K562 (cell line): ENCODE measurements around the gene STT3A. TPM values are rescaled to one million over a fixed set of nuclear protein-coding genes. Genes with fewer than 3 reads are reported as not detected.

Experiments used
- ATAC-seq: fragments of 200-7000 bp; cut with Tn5 transposase; 3 replicates; pipeline ENCODE4 v1.9.1; 2020; ENCODE audit warnings: moderate library complexity
- BruUV-seq: library from RNA; stranded (reverse); fragments of 400-500 nt; replicated peaks from 2 replicates; lab custom pipeline; 2021; lab: Mats Ljungman, UMichigan
- CTCF ChIA-PET: fragments of 300-600 bp; formaldehyde crosslinking; extraction: SDS; loops from one replicate; lab custom pipeline; 2021; ENCODE audit warnings: low intra/inter-chr PET ratio; lab: Yijun Ruan, JAX
- POLR2A ChIA-PET: fragments of 300-600, 350-650 bp; sonication (Branson Sonifier 250); formaldehyde crosslinking; extraction: SDS; loops from one replicate; lab custom pipeline; 2021; ENCODE audit warnings: antibody characterized with exemption, inconsistent platforms; lab: Yijun Ruan, JAX
- DNase-seq, 4 experiments: peaks; one replicate each; pipeline versions ENCODE4 v3.0.0 to v3.0.0-alpha.2; 2011 to 2018; ENCODE audit warnings: low spot score in 3 of 4, mixed read lengths in 3 of 4; ENCODE audit errors: extremely low read depth in 1 of 4
- FAIRE-seq: peaks from 2 replicates; lab custom pipeline; 2011; peaks lifted over from hg19 to GRCh38; lab: Jason Lieb, UNC
- H2AFZ ChIP-seq: 2 replicates; pipeline ENCODE4 v1.6.0; 2011; ENCODE audit warnings: low read depth, low read length, control low read depth, inconsistent platforms
- H3K27ac ChIP-seq: fragments of 200-600 bp; 3 replicates; pipeline ENCODE4 v1.8.0; 2011; ENCODE audit warnings: low read depth, mild to moderate bottlenecking, control low read depth, inconsistent platforms, low read length, moderate library complexity, mixed read lengths; ENCODE audit errors: extremely low read depth
- H3K27me3 ChIP-seq, 2 experiments: fragments of 300-600 bp in 1 of 2; 2 replicates in 1 of 2; 3 replicates in 1 of 2; pipeline versions ENCODE4 v1.6.0 to v1.8.0; 2011; ENCODE audit warnings: inconsistent platforms in 2 of 2, low read length in 2 of 2, mild to moderate bottlenecking in 1 of 2, mixed read lengths in 1 of 2, moderate library complexity in 1 of 2; ENCODE audit not compliant: control insufficient read depth in 2 of 2, insufficient read depth in 2 of 2
- H3K36me3 ChIP-seq: fragments of 300-600 bp; 3 replicates; pipeline ENCODE4 v1.8.0; 2011; ENCODE audit warnings: mild to moderate bottlenecking, low read length, inconsistent platforms; ENCODE audit not compliant: control insufficient read depth, insufficient read depth
- H3K4me1 ChIP-seq, 2 experiments: fragments of 200-600 bp in 1 of 2; replicated peaks in 1 of 2; 2 replicates in 1 of 2; 3 replicates in 1 of 2; pipeline versions ENCODE4 v1.5.1 to v1.8.0; 2011; ENCODE audit warnings: inconsistent platforms in 2 of 2, low read length in 2 of 2, mild to moderate bottlenecking in 1 of 2, mixed read lengths in 1 of 2, moderate library complexity in 1 of 2; ENCODE audit not compliant: control insufficient read depth in 2 of 2, insufficient read depth in 2 of 2
- H3K4me2 ChIP-seq: 2 replicates; pipeline ENCODE4 v1.6.1; 2011; ENCODE audit warnings: low read length, control low read depth, inconsistent platforms, mixed read lengths; ENCODE audit not compliant: insufficient read depth
- H3K4me3 ChIP-seq: fragments of 200-600 bp; sonication (generic), shearing (Covaris generic); 2 replicates; pipeline ENCODE4 v1.5.1; 2016; ENCODE audit warnings: control low read depth, inconsistent platforms
- H3K79me2 ChIP-seq: fragments of 200-600 bp; 3 replicates; pipeline ENCODE4 v1.8.0; 2011; ENCODE audit warnings: low read length, inconsistent platforms; ENCODE audit not compliant: control insufficient read depth, insufficient read depth
- H3K9ac ChIP-seq, 2 experiments: 2 replicates each; pipeline versions ENCODE4 v1.6.0 to v1.6.1; 2011; ENCODE audit warnings: low read depth in 2 of 2, low read length in 2 of 2, control low read depth in 1 of 2, inconsistent platforms in 1 of 2, mild to moderate bottlenecking in 1 of 2, mixed read lengths in 1 of 2; ENCODE audit not compliant: insufficient read depth in 1 of 2
- H3K9me1 ChIP-seq: one replicate; pipeline ENCODE4 v1.6.0; 2011; ENCODE audit warnings: inconsistent platforms, mild to moderate bottlenecking, low read length, moderate library complexity; ENCODE audit not compliant: control insufficient read depth, insufficient read depth
- H3K9me3 ChIP-seq: replicated peaks from 2 replicates; pipeline ENCODE4 v1.5.1; 2011; ENCODE audit warnings: low read depth, low read length, inconsistent platforms; ENCODE audit not compliant: control insufficient read depth, insufficient read depth
- H4K20me1 ChIP-seq: replicated peaks from 2 replicates; pipeline ENCODE4 v1.6.1; 2011; ENCODE audit warnings: low read length, inconsistent platforms, mixed read lengths; ENCODE audit not compliant: control insufficient read depth, insufficient read depth
- BRD9 ChIP-seq: fragments of 450-650 bp; IDR thresholded peaks from 2 replicates; pipeline ENCODE4 v1.6.1; 2018; ENCODE audit warnings: low read depth; ENCODE audit not compliant: partially characterized antibody
- CAMTA2 ChIP-seq: fragments of 250-450 bp; sonication (Bioruptor Pico); conservative IDR thresholded peaks from 2 replicates; pipeline ENCODE4 v1.5.1; 2022
- ETV1 ChIP-seq: fragments of 450-650 bp; conservative IDR thresholded peaks from 2 replicates; pipeline ENCODE4 v1.6.1; 2016; ENCODE audit warnings: missing genetic modification characterization, control low read depth, low read depth, missing compliant biosample characterization
- MAFG ChIP-seq: fragments of 450-650 bp; conservative IDR thresholded peaks from 2 replicates; pipeline ENCODE4 v1.6.1; 2016; ENCODE audit warnings: missing genetic modification characterization, missing compliant biosample characterization
- MAFK ChIP-seq: IDR thresholded peaks from 2 replicates; pipeline ENCODE4 v1.6.1; 2011; ENCODE audit warnings: low read length, improper control_type of control experiment
- MEIS2 ChIP-seq: fragments of 450-650 bp; IDR thresholded peaks from 2 replicates; pipeline ENCODE4 v1.6.1; 2014; ENCODE audit warnings: mild to moderate bottlenecking; ENCODE audit not compliant: partially characterized antibody
- MLLT1 ChIP-seq, 2 experiments: fragments of 450-650 bp; IDR thresholded peaks; 2 replicates each; pipeline ENCODE4 v1.6.1; 2016
- NR3C1 ChIP-seq: sonication (generic); formaldehyde crosslinking; IDR thresholded peaks from 2 replicates; pipeline ENCODE4 v1.8.1; 2022; ENCODE audit warnings: missing genetic modification reagents
- PTBP1 ChIP-seq: fragments of 200-400 bp; formaldehyde crosslinking; IDR thresholded peaks from 2 replicates; pipeline ENCODE4 v1.6.1; 2017; ENCODE audit warnings: low read depth, low read length
- SMAD4 ChIP-seq: fragments of 250-450 bp; sonication (Bioruptor Pico); conservative IDR thresholded peaks from 2 replicates; pipeline ENCODE4 v1.8.0; 2021; ENCODE audit warnings: inconsistent platforms, mild to moderate bottlenecking, moderate library complexity
- THAP7 ChIP-seq: fragments of 250-450 bp; sonication (Bioruptor Pico); IDR thresholded peaks from 2 replicates; pipeline ENCODE4 v1.5.0; 2021
- ZNF75A ChIP-seq: fragments of 450-650 bp; formaldehyde crosslinking; IDR thresholded peaks from 2 replicates; pipeline ENCODE4 v1.4.0; 2020; ENCODE audit warnings: mild to moderate bottlenecking
- WGBS: fragments of 100-300 bp; shearing (Covaris generic); methylation state at CpG from one replicate; pipeline ENCODE4 v1.1.6; 2016; ENCODE audit warnings: low coverage, mixed read lengths; ENCODE audit not compliant: insufficient coverage; ENCODE audit errors: missing lambda C conversion rate; 5-methylcytosine and 5-hydroxymethylcytosine counted together
- in situ Hi-C: fragments of 300-500 bp; cut with MboI; formaldehyde crosslinking; loops from 4 replicates; pipeline ENCODE4 v1.15.0; 2018; ENCODE audit warnings: inconsistent platforms, mixed read lengths
- intact Hi-C: fragments of 100-400 bp; cut with micrococcal nuclease; formaldehyde crosslinking; loops from 2 replicates; pipeline ENCODE4 v1.14.2; 2022
- polyA plus RNA-seq, 8 experiments: library from polyadenylated mRNA; depleted of rRNA in 4 of 8; stranded (reverse) in 5 of 8; unstranded in 3 of 8; fragments of >200 nt; fragmentation: Nextera tagmentation in 2 of 8; fragmentation: Illumina TruSeq in 1 of 8; extraction: Ambion mirVana in 2 of 8; extraction: Trizol in 1 of 8; gene quantifications; 2 replicates each; pipeline versions ENCODE4 v1.2.1 to v1.2.3, GENCODE V29; 2011 to 2014; ENCODE audit warnings: inconsistent platforms in 1 of 8, missing spikeins in 1 of 8
- total RNA-seq, 7 experiments: library from RNA; depleted of rRNA in 6 of 7; stranded (reverse); fragments of >200 nt in 6 of 7; fragmentation: Illumina TruSeq in 2 of 7; extraction: Trizol in 2 of 7; gene quantifications; 2 replicates each; pipeline versions ENCODE4 v1.2.1 to v1.2.3, GENCODE V29; 2011 to 2021; ENCODE audit warnings: low replicate concordance in 1 of 7

Gene STT3A
- total and polyA plus RNA-seq, 9 of the 15 experiments (the other 6 are each of a cell fraction or from before 2014, with no cell fraction given), result 70.7 to 330 (median 192) TPM

- FAIRE-seq, result no peak
- intact Hi-C loops, result no loop called here
Measured at GRCh38 chr11:125603207-125603606, 10.6 kb downstream of the STT3A start.

More at GRCh38 chr11:125603207-125603606, 10.6 kb downstream of the STT3A start:
- ATAC-seq, result no peak
- Histone ChIP-seq H3K9me1 (no peaks in the 10 kb centered on the region), H3K27me3 (no peaks in the 10 kb centered on the region), H4K20me1 (no peaks in the 10 kb centered on the region), H2AFZ (no peak overlapping the region), H3K4me2 (no peak overlapping the region), H3K9ac (no peak overlapping the region), H3K27ac (no peak overlapping the region), H3K9me3 (no peaks in the 10 kb centered on the region), H3K4me3 (no peak overlapping the region), H3K79me2 (peaks cover 9% of the 10 kb centered on the region), H3K4me1 (no peaks in the 10 kb centered on the region), H3K36me3 (peaks cover 92% of the 10 kb centered on the region)
- ChIA-PET CTCF (no interaction called here), POLR2A (interaction anchor here (0.7 to 1.5 kb wide), 4 partner anchors 8 to 33 kb away, joined by 3 to 8 read pairs (median 4); partner anchors contain the start of gene STT3A)
- no peak for DNase-seq
- 100% methylated on average over 3 of the region's 3 CpGs for WGBS
- in situ Hi-C loops, result no loop called here
- no TSS peak for BruUV-seq
- no peak for TF ChIP-seq MAFK
- no peak for TF ChIP-seq NR3C1 (CRISPR knock-in tag)
- TF ChIP-seq MLLT1 (IDR thresholded peaks at IDR 0.05), result no peak
- TF ChIP-seq MEIS2, result no peak
- no peak for TF ChIP-seq ETV1 (tag)
- TF ChIP-seq ZNF75A (CRISPR knock-in tag), result no peak
- no peak for TF ChIP-seq PTBP1
- no peak for TF ChIP-seq MAFG (tag)
- no peak for TF ChIP-seq THAP7 (CRISPR knock-in tag)
- TF ChIP-seq BRD9, result no peak
- TF ChIP-seq SMAD4 (CRISPR knock-in tag), result no peak
- TF ChIP-seq CAMTA2 (CRISPR knock-in tag), result no peak
